Smooth muscle cell (in vitro differentiated cells): ENCODE results near the gene ABCD2. TPM values are rescaled to one million over a fixed set of nuclear protein-coding genes. Genes with fewer than 3 reads are reported as not detected.

Experiments used
- DNase-seq: peaks from one replicate; lab custom pipeline; 2025; ENCODE audit not compliant: unreplicated experiment; lab: John Stamatoyannopoulos, UW
- H2AFZ ChIP-seq: fragments of 200-600 bp; sonication (generic); 2 replicates; pipeline ENCODE4 v1.6.0; 2016; ENCODE audit warnings: antibody characterized with exemption, low read depth, mild to moderate bottlenecking
- H3F3A ChIP-seq: fragments of 200-600 bp; sonication (generic); 2 replicates; pipeline ENCODE4 v1.6.0; 2017; ENCODE audit warnings: antibody characterized with exemption, low read depth
- H3K27ac ChIP-seq: fragments of 200-600 bp; sonication (generic); 2 replicates; pipeline ENCODE4 v1.5.1; 2016; ENCODE audit warnings: low read depth, mild to moderate bottlenecking
- H3K27me3 ChIP-seq: fragments of 200-600 bp; sonication (generic); 2 replicates; pipeline ENCODE4 v1.6.1; 2016; ENCODE audit warnings: low read depth, mild to moderate bottlenecking
- H3K36me3 ChIP-seq: fragments of 200-600 bp; sonication (generic); 2 replicates; pipeline ENCODE4 v1.5.1; 2016; ENCODE audit warnings: low read depth
- H3K4me1 ChIP-seq: fragments of 200-600 bp; sonication (generic); 2 replicates; pipeline ENCODE4 v1.5.1; 2016; ENCODE audit warnings: low read depth
- H3K4me2 ChIP-seq: fragments of 200-600 bp; sonication (generic); 2 replicates; pipeline ENCODE4 v1.6.0; 2016; ENCODE audit warnings: mild to moderate bottlenecking
- H3K4me3 ChIP-seq: fragments of 200-600 bp; sonication (generic); 2 replicates; pipeline ENCODE4 v1.5.1; 2016; ENCODE audit warnings: mild to moderate bottlenecking
- H3K79me2 ChIP-seq: fragments of 200-600 bp; sonication (generic); 2 replicates; pipeline ENCODE4 v1.6.0; 2016; ENCODE audit warnings: low read depth, mild to moderate bottlenecking
- H3K9ac ChIP-seq: fragments of 200-600 bp; sonication (generic); 2 replicates; pipeline ENCODE4 v1.6.0; 2016; ENCODE audit warnings: low read depth
- H3K9me3 ChIP-seq: fragments of 200-600 bp; sonication (generic); replicated peaks from 2 replicates; pipeline ENCODE4 v1.5.1; 2016; ENCODE audit warnings: low read depth
- H4K20me1 ChIP-seq: fragments of 200-600 bp; sonication (generic); 2 replicates; pipeline ENCODE4 v1.6.0; 2016; ENCODE audit warnings: low read depth
- WGBS: methylation state at CpG from one replicate; pipeline ENCODE4 v1.1.7; 2016; ENCODE audit warnings: low lambda C conversion rate; 5-methylcytosine and 5-hydroxymethylcytosine counted together
- polyA plus RNA-seq: library from polyadenylated mRNA; unstranded; fragments of >200 nt; fragmentation: Nextera tagmentation; extraction: Ambion mirVana; gene quantifications from 2 replicates; pipeline ENCODE4 v1.2.1, GENCODE V29; 2016
- total RNA-seq: library from RNA; depleted of rRNA; stranded (reverse); fragments of >200 nt; gene quantifications from 2 replicates; pipeline ENCODE4 v1.2.3, GENCODE V29; 2014
- TF ChIP-seq, protein P1 (sequence below): fragments of 200-600 bp; sonication (generic); IDR thresholded peaks from 2 replicates; pipeline ENCODE4 v1.5.1; 2017; ENCODE audit warnings: borderline replicate concordance, mild to moderate bottlenecking, antibody characterized with exemption; ENCODE audit not compliant: insufficient read depth, poor library complexity, severe bottlenecking

Gene ABCD2
- total and polyA plus RNA-seq, 2 experiments from 2014 or later, result 0.04 TPM; not detected in 1

DNA sequence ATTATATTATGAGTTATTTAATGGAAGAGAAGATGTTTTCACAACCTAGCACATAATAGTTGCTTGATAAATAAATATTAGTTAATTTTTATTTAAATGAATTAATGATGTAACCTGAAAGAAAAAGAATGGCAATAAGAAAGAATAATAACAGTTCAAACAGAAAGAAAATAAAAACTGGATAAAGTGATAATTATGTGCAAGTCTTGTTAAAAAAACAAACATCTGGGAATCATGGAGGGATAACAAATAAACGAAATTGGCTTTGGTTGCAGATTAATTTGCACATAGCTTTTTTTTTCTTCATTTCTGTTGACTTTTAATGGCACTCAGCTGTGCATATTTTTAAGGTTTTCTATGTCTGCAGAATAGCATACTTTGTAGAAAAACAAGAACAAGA lies 23.4 kb upstream of the ABCD2 start:
- Histone ChIP-seq H3K79me2 (no peaks in the 10 kb centered on the region), H3K4me2 (no peak overlapping the region), H3K4me1 (no peaks in the 10 kb centered on the region), H3F3A (no peaks in the 10 kb centered on the region), H2AFZ (no peak overlapping the region), H3K36me3 (no peaks in the 10 kb centered on the region), H3K27ac (no peak overlapping the region), H3K9me3 (no peaks in the 10 kb centered on the region), H3K9ac (no peak overlapping the region), H3K27me3 (no peaks in the 10 kb centered on the region), H4K20me1 (no peaks in the 10 kb centered on the region), H3K4me3 (no peak overlapping the region)
- TF ChIP-seq, protein P1, sequence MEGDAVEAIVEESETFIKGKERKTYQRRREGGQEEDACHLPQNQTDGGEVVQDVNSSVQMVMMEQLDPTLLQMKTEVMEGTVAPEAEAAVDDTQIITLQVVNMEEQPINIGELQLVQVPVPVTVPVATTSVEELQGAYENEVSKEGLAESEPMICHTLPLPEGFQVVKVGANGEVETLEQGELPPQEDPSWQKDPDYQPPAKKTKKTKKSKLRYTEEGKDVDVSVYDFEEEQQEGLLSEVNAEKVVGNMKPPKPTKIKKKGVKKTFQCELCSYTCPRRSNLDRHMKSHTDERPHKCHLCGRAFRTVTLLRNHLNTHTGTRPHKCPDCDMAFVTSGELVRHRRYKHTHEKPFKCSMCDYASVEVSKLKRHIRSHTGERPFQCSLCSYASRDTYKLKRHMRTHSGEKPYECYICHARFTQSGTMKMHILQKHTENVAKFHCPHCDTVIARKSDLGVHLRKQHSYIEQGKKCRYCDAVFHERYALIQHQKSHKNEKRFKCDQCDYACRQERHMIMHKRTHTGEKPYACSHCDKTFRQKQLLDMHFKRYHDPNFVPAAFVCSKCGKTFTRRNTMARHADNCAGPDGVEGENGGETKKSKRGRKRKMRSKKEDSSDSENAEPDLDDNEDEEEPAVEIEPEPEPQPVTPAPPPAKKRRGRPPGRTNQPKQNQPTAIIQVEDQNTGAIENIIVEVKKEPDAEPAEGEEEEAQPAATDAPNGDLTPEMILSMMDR, result no peak
- 55% methylated on average over 1 of the region's 1 CpG for WGBS
- no peak for DNase-seq

DNA sequence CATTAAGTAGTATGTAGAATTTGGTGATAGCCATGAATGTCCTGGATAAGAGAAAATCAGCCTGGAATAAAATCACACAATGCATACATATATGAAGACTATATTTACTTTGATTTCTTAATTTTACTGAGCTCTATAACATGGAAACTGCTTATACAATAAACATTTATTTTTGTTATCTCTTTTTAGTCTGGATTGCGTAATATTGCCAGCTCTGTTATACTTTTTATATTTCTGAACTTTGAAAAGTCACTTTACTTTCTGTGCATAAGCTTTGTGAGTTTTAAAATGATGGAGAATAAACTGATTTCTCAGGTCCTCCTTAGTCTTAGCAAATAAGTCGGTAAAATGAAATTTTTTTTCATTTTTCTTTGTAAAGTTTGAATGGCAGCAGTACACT lies 19.2 kb upstream of the ABCD2 start:
- H3K9me3 ChIP-seq, result no peaks in the 10 kb centered on the region
- H3K27ac ChIP-seq, result no peak overlapping the region
- H3K4me3 ChIP-seq, result no peak overlapping the region
- H3K36me3 ChIP-seq, result no peaks in the 10 kb centered on the region
- 88% methylated on average over 2 of the region's 2 CpGs for WGBS
- no peaks in the 10 kb centered on the region for H3K79me2 ChIP-seq
- DNase-seq, result no peak
- no peak overlapping the region for H2AFZ ChIP-seq
- H3K4me1 ChIP-seq, result no peaks in the 10 kb centered on the region
- no peaks in the 10 kb centered on the region for H4K20me1 ChIP-seq
- H3K9ac ChIP-seq, result no peak overlapping the region
- no peaks in the 10 kb centered on the region for H3K27me3 ChIP-seq
- H3F3A ChIP-seq, result no peaks in the 10 kb centered on the region
- TF ChIP-seq, protein P1, result no peak
- H3K4me2 ChIP-seq, result no peak overlapping the region

DNA sequence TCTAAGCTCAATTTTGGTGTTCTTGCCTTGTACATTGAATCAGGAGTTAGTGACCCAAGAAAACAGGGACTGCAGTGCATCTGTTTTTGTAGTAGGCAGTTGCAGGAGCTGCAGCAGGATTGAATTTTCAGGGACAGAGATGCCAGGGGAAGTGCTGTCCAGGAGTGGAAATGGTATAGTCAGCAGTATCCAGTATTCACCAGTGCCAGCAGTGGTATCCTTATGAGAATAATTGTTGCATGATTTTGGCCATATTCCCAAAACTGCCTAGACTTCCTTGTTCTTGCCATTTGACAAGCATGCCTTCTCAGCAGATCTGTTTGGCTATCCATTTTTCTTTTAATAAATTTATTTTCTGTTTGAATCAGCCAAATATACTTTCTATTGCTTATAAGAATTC lies 18.6 kb upstream of the ABCD2 start:
- no peak overlapping the region for H3K27ac ChIP-seq
- H3K4me2 ChIP-seq, result no peak overlapping the region
- no peaks in the 10 kb centered on the region for H3K79me2 ChIP-seq
- H2AFZ ChIP-seq, result no peak overlapping the region
- no peaks in the 10 kb centered on the region for H3K36me3 ChIP-seq
- H3F3A ChIP-seq, result no peaks in the 10 kb centered on the region
- H3K27me3 ChIP-seq, result no peaks in the 10 kb centered on the region
- no peaks in the 10 kb centered on the region for H3K9me3 ChIP-seq
- H4K20me1 ChIP-seq, result no peaks in the 10 kb centered on the region
- H3K9ac ChIP-seq, result no peak overlapping the region
- no peak overlapping the region for H3K4me3 ChIP-seq
- H3K4me1 ChIP-seq, result no peaks in the 10 kb centered on the region
- no peak for DNase-seq
- TF ChIP-seq, protein P1, result no peak

DNA sequence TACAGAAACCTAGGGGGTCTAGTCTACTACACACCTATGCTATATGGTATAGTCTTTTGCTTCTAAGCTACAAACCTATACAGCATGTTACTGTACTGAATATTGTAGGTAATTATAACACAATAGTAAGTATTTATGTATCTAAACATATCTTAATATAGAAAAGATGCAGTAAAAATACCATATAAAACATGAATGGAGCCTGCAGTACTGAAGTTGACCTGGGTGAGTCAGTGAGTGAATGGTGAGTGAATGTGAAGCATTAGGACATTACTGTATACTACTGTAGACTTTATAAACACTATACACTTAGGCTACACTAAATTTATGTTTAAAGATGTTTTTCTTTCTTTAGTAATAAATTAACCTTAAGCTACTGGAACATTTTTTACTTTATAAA lies 13.1 kb upstream of the ABCD2 start:
- Histone ChIP-seq H3K9me3 (no peaks in the 10 kb centered on the region), H3F3A (no peaks in the 10 kb centered on the region), H2AFZ (no peak overlapping the region), H3K4me3 (no peak overlapping the region), H3K4me2 (no peak overlapping the region), H3K4me1 (no peaks in the 10 kb centered on the region), H3K9ac (no peak overlapping the region), H3K27me3 (no peaks in the 10 kb centered on the region), H3K36me3 (no peaks in the 10 kb centered on the region), H4K20me1 (no peaks in the 10 kb centered on the region), H3K27ac (no peak overlapping the region), H3K79me2 (no peaks in the 10 kb centered on the region)
- DNase-seq, result no peak
- TF ChIP-seq, protein P1, result no peak
